GM12801 (cell line): ENCODE measurements around the gene ALCAM.

Experiments
- CTCF ChIP-seq: IDR thresholded peaks from one replicate; pipeline ENCODE4 v1.5.1; 2011; ENCODE audit warnings: control low read depth; ENCODE audit not compliant: insufficient read length; ENCODE audit errors: extremely low read depth

Gene ALCAM

GRCh38 chr3:105459566-105460290 lies 93.0 kb downstream of the ALCAM start:
- TF ChIP-seq CTCF = no peak

GRCh38 chr3:105463620-105464019 lies 96.9 kb downstream of the ALCAM start:
- TF ChIP-seq CTCF = no peak

GRCh38 chr3:105465251-105465853 lies 98.6 kb downstream of the ALCAM start:
- TF ChIP-seq CTCF = no peak

GRCh38 chr3:105466072-105466471 lies 99.4 kb downstream of the ALCAM start:
- no peak for TF ChIP-seq CTCF

GRCh38 chr3:105466495-105467404 lies 100.0 kb downstream of the ALCAM start:
- TF ChIP-seq CTCF = no peak

GRCh38 chr3:105470851-105471250 lies 104.1 kb downstream of the ALCAM start:
- no peak for TF ChIP-seq CTCF

- TF ChIP-seq CTCF = no peak
Measured at GRCh38 chr3:105473521-105474223, 107.0 kb downstream of the ALCAM start.
